Activated CD8-positive, alpha-beta memory T cell treated with anti-CD3 and anti-CD28 coated beads, Interleukin-2, amount 50 U/mL, for 1 hour (primary cell): ENCODE measurements around the gene HLA-DRB5.
"Not testable (repeated sequence)": the region's sequence is repeated elsewhere in the genome, so short reads cannot be mapped to it uniquely, and the experiment has no call there.

Source experiments
- DNase-seq: peaks from one replicate; pipeline ENCODE4 v3.0.0-alpha.2; 2020; ENCODE audit errors: extremely low read depth

The HLA-DRB5 gene

DNA sequence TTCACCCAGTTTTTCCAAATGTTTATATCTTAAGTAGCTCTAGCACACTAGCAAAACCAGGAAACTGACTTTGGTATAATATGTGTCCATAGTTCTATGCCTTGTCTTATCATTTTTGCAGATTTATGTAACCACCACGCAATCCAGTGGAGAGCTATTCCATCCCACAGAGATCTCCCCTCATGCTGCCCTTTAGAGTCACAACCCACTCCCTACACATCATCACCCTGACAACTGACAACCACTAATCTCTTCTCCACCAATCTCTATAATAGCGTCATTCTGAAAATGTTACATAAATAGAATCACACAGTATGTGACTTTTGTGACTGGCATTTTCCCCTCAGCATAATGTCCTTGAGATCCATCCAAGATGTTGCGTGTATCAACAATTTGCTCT is 29.1 kb downstream of the HLA-DRB5 start:
- no peak for DNase-seq

DNA sequence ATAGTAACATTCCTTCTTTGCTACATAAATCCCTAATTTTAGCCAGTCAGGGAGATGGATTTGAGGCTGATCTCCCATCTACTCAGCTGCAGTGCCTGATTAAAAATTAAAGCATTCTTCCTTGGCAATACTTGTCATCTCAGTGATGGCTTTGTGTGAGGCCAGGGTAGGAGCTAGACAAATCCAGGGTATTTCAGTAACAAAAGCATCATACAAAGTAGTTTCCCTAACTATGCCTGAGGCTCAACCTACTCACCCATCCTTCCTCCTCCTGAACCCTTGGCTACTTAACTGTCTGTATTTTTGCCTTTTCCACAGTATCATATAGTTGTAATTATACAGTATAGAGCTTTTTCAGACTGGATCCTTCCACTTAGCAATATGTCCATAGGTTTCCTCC is 37.7 kb downstream of the HLA-DRB5 start:
- no peak for DNase-seq

- no peak for DNase-seq
These were observed 38.4 kb downstream of the HLA-DRB5 start for GRCh38 chr6:32491700-32492099.

- DNase-seq: no peak
These were observed 42.0 kb downstream of the HLA-DRB5 start for GRCh38 chr6:32488083-32488482.

- DNase-seq: no peak
These were observed 45.5 kb downstream of the HLA-DRB5 start for GRCh38 chr6:32484614-32484998.

DNA sequence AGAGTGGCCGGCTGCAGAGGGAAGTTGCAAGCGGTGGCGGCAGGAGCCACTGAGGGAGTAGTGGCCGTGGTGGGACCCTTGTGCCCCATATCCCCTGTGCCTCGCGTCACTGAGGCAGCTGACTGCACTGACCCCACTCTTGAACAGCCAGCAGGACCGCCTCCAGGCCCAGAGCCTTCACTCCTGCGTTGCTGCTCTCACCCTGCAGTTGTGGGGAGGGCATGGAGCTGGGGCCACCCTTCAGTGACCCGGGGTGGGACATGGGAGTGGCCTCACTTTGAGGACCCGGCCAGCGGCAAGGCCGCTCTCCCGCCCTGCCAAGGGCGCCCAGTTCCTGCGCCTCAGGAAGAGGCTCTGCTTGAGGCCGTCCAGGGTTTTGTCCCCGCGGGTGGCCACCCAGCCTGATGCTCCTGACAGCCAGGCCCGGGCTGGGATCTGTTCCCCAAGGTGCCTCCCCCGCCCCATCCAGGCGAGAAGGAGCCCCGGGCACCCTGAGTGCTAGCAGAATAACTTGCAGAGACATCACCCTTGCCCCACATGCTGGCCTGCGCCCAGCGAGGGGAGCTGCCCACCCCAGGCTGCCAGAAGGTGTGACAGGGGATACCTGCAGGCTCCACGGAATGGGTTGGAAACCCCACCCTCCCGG is 46.0 kb downstream of the HLA-DRB5 start:
- DNase-seq: no peak

- DNase-seq: no peak
These were observed 54.5 kb downstream of the HLA-DRB5 start for GRCh38 chr6:32475392-32476206.

GRCh38 chr6:32473376-32474348 is 56.4 kb downstream of the HLA-DRB5 start:
- not testable (repeated sequence) for DNase-seq

DNA sequence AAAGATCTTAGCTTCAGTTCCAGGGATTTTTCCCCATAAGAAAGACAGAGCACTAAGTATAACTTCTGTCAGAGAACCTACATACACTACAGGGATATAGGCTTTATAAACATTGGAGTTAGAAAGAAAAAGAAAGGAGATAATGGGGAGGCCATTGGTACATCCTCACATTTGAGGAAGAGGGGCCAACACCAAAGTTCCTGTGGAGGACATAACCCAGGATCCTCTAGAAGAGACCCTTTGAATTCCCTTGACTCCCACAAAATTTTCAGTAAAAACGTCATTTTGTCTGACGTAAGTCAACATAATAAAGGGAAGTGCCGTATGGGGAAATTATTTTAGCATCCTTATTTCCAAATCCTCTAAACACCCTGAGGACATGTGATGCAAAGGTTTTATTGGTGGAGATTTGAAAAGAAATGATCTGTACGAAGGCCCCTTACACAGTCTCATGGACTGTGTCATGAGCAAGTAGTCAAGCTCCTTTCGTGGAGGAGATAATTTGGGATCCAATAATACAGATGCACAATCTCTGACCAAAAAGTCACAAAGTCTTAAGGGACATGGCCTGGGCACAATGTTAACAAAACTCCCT is 57.2 kb downstream of the HLA-DRB5 start:
- no peak for DNase-seq

DNA sequence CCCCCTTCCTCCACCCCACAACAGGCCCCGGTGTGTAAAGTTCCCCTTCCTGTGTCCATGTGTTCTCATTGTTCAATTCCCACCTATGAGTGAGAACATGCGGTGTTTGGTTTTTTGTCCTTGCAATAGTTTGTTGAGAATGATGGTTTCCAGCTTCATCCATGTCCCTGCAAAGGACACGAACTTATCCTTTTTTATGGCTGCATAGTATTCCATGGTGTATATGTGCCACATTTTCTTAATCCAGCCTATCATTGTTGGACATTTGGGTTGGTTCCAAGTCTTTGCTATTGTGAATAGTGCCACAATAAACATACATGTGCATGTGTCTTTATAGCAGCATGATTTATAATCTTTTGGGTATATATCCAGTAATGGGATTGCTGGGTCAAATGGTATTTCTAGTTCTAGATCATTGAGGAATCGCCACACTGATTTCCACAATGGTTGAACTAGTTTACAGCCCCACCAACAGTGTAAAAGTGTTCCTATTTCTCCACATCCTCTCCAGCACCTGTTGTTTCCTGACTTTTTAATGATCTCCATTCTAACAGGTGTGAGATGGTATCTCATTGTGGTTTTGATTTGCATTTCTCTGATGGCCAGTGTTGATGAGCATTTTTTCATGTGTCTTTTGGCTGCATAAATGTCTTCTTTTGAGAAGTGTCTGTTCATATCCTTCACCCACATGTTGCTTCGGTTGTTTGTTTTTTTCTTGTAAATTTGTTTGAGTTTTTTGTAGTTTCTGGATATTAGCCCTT is 62.2 kb downstream of the HLA-DRB5 start:
- DNase-seq: not testable (repeated sequence)
